Common myeloid progenitor, CD34-positive (primary cell): ENCODE measurements around the gene TMA7.

Source experiments
- CTCF ChIA-PET: fragments of 350-600 bp; sonication (Branson Sonifier 250); formaldehyde crosslinking; loops from one replicate; lab custom pipeline; 2021; ENCODE audit warnings: antibody characterized with exemption; lab: Charles Lee
- POLR2A ChIA-PET: fragments of 350-600 bp; sonication (Branson Sonifier 250); formaldehyde crosslinking; loops from one replicate; lab custom pipeline; 2021; ENCODE audit warnings: antibody characterized with exemption; lab: Charles Lee
- DNase-seq, 3 donors: peaks; one replicate each; pipeline versions ENCODE4 v3.0.0 to v3.0.0-alpha.2; 2013
- H3K27ac ChIP-seq, 2 experiments: 1 replicate in 1 of 2; 2 replicates in 1 of 2; pipeline ENCODE4 v1.7.0; 2013; ENCODE audit warnings: inconsistent platforms in 2 of 2, low read length in 2 of 2, mild to moderate bottlenecking in 2 of 2, low read depth in 1 of 2, moderate library complexity in 1 of 2; ENCODE audit not compliant: severe bottlenecking in 2 of 2, insufficient read depth in 1 of 2, poor library complexity in 1 of 2
- H3K27me3 ChIP-seq, 5 experiments: replicated peaks in 2 of 5; 1 replicate in 3 of 5; 2 replicates in 2 of 5; pipeline versions ENCODE4 v1.6.1 to v1.7.0; 2013; ENCODE audit warnings: low read length in 4 of 5, mild to moderate bottlenecking in 2 of 5, moderate library complexity in 2 of 5, inconsistent platforms in 1 of 5; ENCODE audit not compliant: insufficient read depth in 5 of 5, control insufficient read depth in 4 of 5
- H3K36me3 ChIP-seq, 4 experiments: 1 replicate in 2 of 4; 2 replicates in 2 of 4; pipeline versions ENCODE4 v1.6.1 to v1.7.0; 2013; ENCODE audit warnings: low read length in 3 of 4, control low read depth in 1 of 4, mild to moderate bottlenecking in 1 of 4; ENCODE audit not compliant: control insufficient read depth in 4 of 4, insufficient read depth in 4 of 4
- H3K4me1 ChIP-seq, 4 experiments: 1 replicate in 3 of 4; 2 replicates in 1 of 4; pipeline versions ENCODE4 v1.6.1 to v1.7.1; 2013; ENCODE audit warnings: low read length in 3 of 4, mild to moderate bottlenecking in 3 of 4, control low read depth in 1 of 4, inconsistent platforms in 1 of 4, moderate library complexity in 1 of 4; ENCODE audit not compliant: control insufficient read depth in 4 of 4, insufficient read depth in 4 of 4; ENCODE audit errors: control extremely low read depth in 1 of 4
- H3K4me3 ChIP-seq, 7 experiments: 1 replicate in 4 of 7; 2 replicates in 3 of 7; pipeline versions ENCODE4 v1.5.1 to v1.7.0; 2013; ENCODE audit warnings: mild to moderate bottlenecking in 7 of 7, low read length in 6 of 7, moderate library complexity in 6 of 7, inconsistent platforms in 2 of 7, low read depth in 2 of 7, control low read depth in 1 of 7; ENCODE audit not compliant: insufficient read depth in 4 of 7, control insufficient read depth in 1 of 7; ENCODE audit errors: extremely low read depth in 1 of 7
- H3K9me3 ChIP-seq, 5 experiments: 1 replicate in 4 of 5; 2 replicates in 1 of 5; pipeline versions ENCODE4 v1.6.1 to v1.7.1; 2013; ENCODE audit warnings: low read length in 4 of 5, mild to moderate bottlenecking in 2 of 5, inconsistent platforms in 1 of 5, low read depth in 1 of 5, moderate library complexity in 1 of 5; ENCODE audit not compliant: control insufficient read depth in 4 of 5, insufficient read depth in 2 of 5; ENCODE audit errors: control extremely low read depth in 1 of 5
- WGBS: methylation state at CpG from one replicate; pipeline ENCODE4 v1.1.5; 2013; ENCODE audit not compliant: insufficient coverage; 5-methylcytosine and 5-hydroxymethylcytosine counted together

Gene TMA7

GRCh38 chr3:48418140-48418539, 21.9 kb upstream of the TMA7 start:
- CTCF ChIA-PET: interaction anchor here (1.3 to 2.2 kb wide), 3 partner anchors 10 to 17 kb away, joined by 4 to 5 read pairs (median 5); no protein-coding TSS in a partner anchor
- peaks cover 0 to 10% (median 0%) of the 10 kb centered on the region in 4 experiments for H3K36me3 ChIP-seq
- no peak overlapping the region for H3K27ac ChIP-seq

GRCh38 chr3:48418651-48419050, 21.4 kb upstream of the TMA7 start:
- H3K9me3 ChIP-seq: no peaks in the 10 kb centered on the region
- 100% methylated on average over 6 of the region's 9 CpGs for WGBS
- CTCF ChIA-PET: interaction anchor here (1.0 to 2.2 kb wide), 5 partner anchors 11 to 134 kb away, joined by 3 to 9 read pairs (median 5); no protein-coding TSS in a partner anchor
- H3K4me3 ChIP-seq: no peak overlapping the region
- POLR2A ChIA-PET: no interaction called here
- H3K27me3 ChIP-seq: no peaks in the 10 kb centered on the region
- H3K36me3 ChIP-seq: peaks cover 0 to 10% (median 0%) of the 10 kb centered on the region in 4 experiments
- no peak for DNase-seq
- no peak overlapping the region for H3K27ac ChIP-seq
- H3K4me1 ChIP-seq: no peaks in the 10 kb centered on the region

More at GRCh38 chr3:48418140-48418539, 21.9 kb upstream of the TMA7 start:
- DNase-seq: no peak
- no peaks in the 10 kb centered on the region for H3K9me3 ChIP-seq
- H3K27me3 ChIP-seq: no peaks in the 10 kb centered on the region
- 95% methylated on average over 11 of the region's 17 CpGs for WGBS
- H3K4me3 ChIP-seq: no peak overlapping the region
- POLR2A ChIA-PET: no interaction called here
- H3K4me1 ChIP-seq: no peaks in the 10 kb centered on the region

GRCh38 chr3:48419149-48419548, 20.9 kb upstream of the TMA7 start:
- 98% methylated on average over 9 of the region's 9 CpGs for WGBS
- Histone ChIP-seq H3K27ac (no peak overlapping the region), H3K4me1 (no peaks in the 10 kb centered on the region), H3K27me3 (no peaks in the 10 kb centered on the region), H3K36me3 (peaks cover 0 to 8% (median 0%) of the 10 kb centered on the region in 4 experiments), H3K4me3 (no peak overlapping the region), H3K9me3 (no peaks in the 10 kb centered on the region)
- DNase-seq: no peak
- ChIA-PET POLR2A (no interaction called here), CTCF (interaction anchor here (1.0 to 2.2 kb wide), 5 partner anchors 11 to 134 kb away, joined by 3 to 9 read pairs (median 5); no protein-coding TSS in a partner anchor)

- Histone ChIP-seq H3K36me3 (peaks cover 0 to 8% (median 0%) of the 10 kb centered on the region in 4 experiments), H3K9me3 (no peaks in the 10 kb centered on the region), H3K27me3 (no peaks in the 10 kb centered on the region), H3K27ac (no peak overlapping the region), H3K4me1 (no peaks in the 10 kb centered on the region), H3K4me3 (no peak overlapping the region)
- DNase-seq: no peak
- CTCF ChIA-PET: interaction anchor here (1.0 to 2.2 kb wide), 4 partner anchors 13 to 133 kb away, joined by 3 to 9 read pairs (median 5); no protein-coding TSS in a partner anchor
- POLR2A ChIA-PET: no interaction called here
- WGBS: 95% methylated on average over 9 of the region's 17 CpGs
Measured at GRCh38 chr3:48419597-48419996, 20.5 kb upstream of the TMA7 start.

DNA sequence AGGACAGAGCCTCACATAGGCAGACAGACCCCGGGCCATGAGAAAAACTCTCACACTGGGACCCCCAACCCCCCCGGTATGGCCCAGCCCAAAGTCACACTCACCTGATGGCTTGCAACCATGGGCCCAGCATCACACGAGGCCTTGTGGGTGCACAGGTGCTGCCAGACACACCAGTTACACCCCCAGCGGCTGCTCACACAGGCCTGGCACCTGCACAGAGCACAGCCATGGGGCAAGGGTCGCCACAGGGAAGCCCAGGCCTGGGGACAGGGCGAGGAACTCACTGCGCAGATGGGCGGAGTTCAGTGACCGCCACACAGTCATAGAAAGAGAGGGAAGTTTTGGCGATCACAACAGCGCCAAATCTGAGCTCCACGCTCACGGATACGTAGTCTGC, 19.5 kb upstream of the TMA7 start:
- no peaks in the 10 kb centered on the region for H3K9me3 ChIP-seq
- DNase-seq: no peak
- peaks cover 0 to 3% (median 0%) of the 10 kb centered on the region in 4 experiments for H3K36me3 ChIP-seq
- no peak overlapping the region for H3K4me3 ChIP-seq
- H3K27me3 ChIP-seq: no peaks in the 10 kb centered on the region
- 94% methylated on average over 10 of the region's 14 CpGs for WGBS
- no peaks in the 10 kb centered on the region for H3K4me1 ChIP-seq
- ChIA-PET POLR2A (no interaction called here), CTCF (no interaction called here)
- H3K27ac ChIP-seq: no peak overlapping the region

- ChIA-PET CTCF (interaction anchor here (0.6 to 1.2 kb wide), 4 partner anchors 10 to 32 kb away, joined by 3 to 4 read pairs (median 3); no protein-coding TSS in a partner anchor), POLR2A (no interaction called here)
- Histone ChIP-seq H3K4me1 (no peaks in the 10 kb centered on the region), H3K36me3 (no peaks in the 10 kb centered on the region), H3K9me3 (no peaks in the 10 kb centered on the region), H3K27me3 (no peaks in the 10 kb centered on the region), H3K4me3 (no peak overlapping the region), H3K27ac (no peak overlapping the region)
- no peak for DNase-seq
- WGBS: 100% methylated on average over 1 of the region's 3 CpGs
Measured at GRCh38 chr3:48422272-48422671, 17.8 kb upstream of the TMA7 start.

DNA sequence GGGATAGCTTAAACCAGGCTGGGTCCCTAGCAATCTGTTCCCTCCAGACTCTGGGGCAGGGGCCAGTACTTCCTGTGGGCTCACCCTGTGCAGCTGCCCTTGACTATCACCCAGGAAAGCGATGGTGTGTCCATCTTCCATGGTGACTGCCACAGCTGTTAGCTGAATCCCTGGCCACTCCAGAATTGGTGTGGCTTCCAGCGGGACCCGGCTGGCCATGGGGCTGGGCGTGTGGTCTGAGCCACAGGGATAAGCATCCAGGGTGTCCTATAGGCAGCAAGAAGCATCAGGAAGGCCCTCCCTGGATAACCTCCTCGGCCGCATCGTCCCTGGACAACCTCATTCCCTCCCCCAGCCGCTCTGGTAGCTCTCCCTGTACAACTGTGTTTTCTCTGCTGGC, 17.4 kb upstream of the TMA7 start:
- Histone ChIP-seq H3K27ac (no peak overlapping the region), H3K9me3 (no peaks in the 10 kb centered on the region), H3K27me3 (no peaks in the 10 kb centered on the region), H3K4me3 (no peak overlapping the region), H3K4me1 (no peaks in the 10 kb centered on the region), H3K36me3 (no peaks in the 10 kb centered on the region)
- 98% methylated on average over 8 of the region's 8 CpGs for WGBS
- no peak for DNase-seq
- CTCF ChIA-PET: interaction anchor here (0.6 to 1.2 kb wide), 5 partner anchors 11 to 32 kb away, joined by 3 to 4 read pairs (median 3); no protein-coding TSS in a partner anchor
- POLR2A ChIA-PET: no interaction called here
